ENCODE data around the gene EIF4E3. TPM values are rescaled to one million over a fixed set of nuclear protein-coding genes. Genes with fewer than 3 reads are reported as not detected.

Gene EIF4E3
- total RNA-seq, 1 experiment from 2014 or later = not detected

DNA sequence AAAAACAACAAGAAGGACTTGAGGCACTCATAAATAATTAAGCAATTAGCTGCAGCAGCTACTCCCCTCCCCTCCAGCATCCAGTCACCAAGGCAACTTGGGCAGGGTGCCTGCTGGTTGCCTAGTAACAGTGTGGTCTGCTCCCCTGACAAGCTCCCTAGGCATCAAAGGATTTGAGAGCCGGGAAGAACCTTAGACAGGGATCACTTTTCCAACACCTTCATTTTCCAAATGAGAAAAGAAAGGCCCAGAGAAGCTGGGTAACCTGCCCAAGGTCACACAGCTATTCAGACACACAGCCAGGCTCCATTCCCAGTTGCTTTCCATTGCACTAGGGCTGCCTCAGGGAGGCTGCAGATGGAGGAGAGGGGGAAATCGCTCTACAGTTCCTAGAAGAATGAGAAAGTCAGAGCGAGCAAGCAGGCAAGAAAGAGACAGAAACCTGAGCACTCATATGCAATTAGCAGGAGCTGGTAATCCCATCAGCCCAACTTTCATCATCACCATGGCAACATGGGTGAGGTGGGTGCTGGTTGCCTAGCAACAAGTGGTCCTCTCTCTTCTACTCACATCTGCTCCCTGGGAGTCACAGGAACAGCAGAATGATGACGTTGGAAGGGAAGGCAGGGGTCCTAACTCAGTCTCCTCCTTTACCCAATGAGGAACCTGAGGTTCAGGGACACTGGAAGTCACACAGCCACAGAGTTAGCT lies 3.6 kb upstream of the EIF4E3 start:
- H3K9me2 ChIP-seq (replicated peaks; ENCODE audit: insufficient read depth, low read length) = no peaks in the 10 kb centered on the region
- no peaks in the 10 kb centered on the region for H3K9me3 ChIP-seq (ENCODE audit: low read length)
- no peak overlapping the region for H3K27ac ChIP-seq (ENCODE audit: low read length)
- H3K27me3 ChIP-seq (ENCODE audit: low read length) = no peaks in the 10 kb centered on the region
- no peaks in the 10 kb centered on the region for H3K36me3 ChIP-seq (ENCODE audit: insufficient read depth, low read length)
- DNase-seq = peak; percentile 64
- no peak overlapping the region for H2AFZ ChIP-seq (ENCODE audit: low read length)
- no peak overlapping the region for H3K9ac ChIP-seq (ENCODE audit: low read length)
- H4K20me1 ChIP-seq (ENCODE audit: insufficient read depth, low read depth, low read length) = no peaks in the 10 kb centered on the region
- H3K4me1 ChIP-seq (ENCODE audit: low read length) = peaks cover 9% of the 10 kb centered on the region
- H3K79me2 ChIP-seq (ENCODE audit: low read length) = no peaks in the 10 kb centered on the region
- H3K4me2 ChIP-seq (ENCODE audit: low read depth, low read length, poor library complexity, severe bottlenecking) = no peak overlapping the region
- H3K4me3 ChIP-seq (ENCODE audit: low read length) = no peak overlapping the region

DNA sequence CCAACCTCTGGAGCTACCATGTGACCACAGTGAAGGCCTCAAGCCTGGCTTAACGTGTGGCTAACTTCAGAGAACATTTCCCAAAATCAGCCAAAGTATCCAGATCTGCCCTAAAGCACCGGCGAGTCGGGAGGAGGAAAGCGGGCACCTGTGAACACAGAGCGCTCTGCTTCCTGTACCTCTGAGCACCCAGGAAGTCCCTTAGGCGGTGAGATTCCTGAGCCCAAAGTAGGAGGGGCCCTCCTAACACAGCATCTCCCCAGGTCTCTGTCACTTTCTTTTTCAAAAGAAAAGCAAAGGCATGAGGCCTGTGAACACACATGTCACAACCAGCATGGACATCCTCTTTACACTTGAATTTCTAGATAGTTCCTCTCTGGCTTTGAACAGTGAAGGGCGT lies 944 bp upstream of the EIF4E3 start:
- Histone ChIP-seq H3K36me3 (ENCODE audit: insufficient read depth, low read length) (no peaks in the 10 kb centered on the region), H3K9me3 (ENCODE audit: low read length) (no peaks in the 10 kb centered on the region), H4K20me1 (ENCODE audit: insufficient read depth, low read depth, low read length) (no peaks in the 10 kb centered on the region), H2AFZ (ENCODE audit: low read length) (no peak overlapping the region), H3K4me1 (ENCODE audit: low read length) (peaks cover 9% of the 10 kb centered on the region), H3K9ac (ENCODE audit: low read length) (no peak overlapping the region), H3K27me3 (ENCODE audit: low read length) (no peaks in the 10 kb centered on the region), H3K9me2 (replicated peaks; ENCODE audit: insufficient read depth, low read length) (no peaks in the 10 kb centered on the region), H3K4me3 (ENCODE audit: low read length) (no peak overlapping the region), H3K27ac (ENCODE audit: low read length) (no peak overlapping the region), H3K79me2 (ENCODE audit: low read length) (no peaks in the 10 kb centered on the region), H3K4me2 (ENCODE audit: low read depth, low read length, poor library complexity, severe bottlenecking) (no peak overlapping the region)
- DNase-seq = no peak

DNA sequence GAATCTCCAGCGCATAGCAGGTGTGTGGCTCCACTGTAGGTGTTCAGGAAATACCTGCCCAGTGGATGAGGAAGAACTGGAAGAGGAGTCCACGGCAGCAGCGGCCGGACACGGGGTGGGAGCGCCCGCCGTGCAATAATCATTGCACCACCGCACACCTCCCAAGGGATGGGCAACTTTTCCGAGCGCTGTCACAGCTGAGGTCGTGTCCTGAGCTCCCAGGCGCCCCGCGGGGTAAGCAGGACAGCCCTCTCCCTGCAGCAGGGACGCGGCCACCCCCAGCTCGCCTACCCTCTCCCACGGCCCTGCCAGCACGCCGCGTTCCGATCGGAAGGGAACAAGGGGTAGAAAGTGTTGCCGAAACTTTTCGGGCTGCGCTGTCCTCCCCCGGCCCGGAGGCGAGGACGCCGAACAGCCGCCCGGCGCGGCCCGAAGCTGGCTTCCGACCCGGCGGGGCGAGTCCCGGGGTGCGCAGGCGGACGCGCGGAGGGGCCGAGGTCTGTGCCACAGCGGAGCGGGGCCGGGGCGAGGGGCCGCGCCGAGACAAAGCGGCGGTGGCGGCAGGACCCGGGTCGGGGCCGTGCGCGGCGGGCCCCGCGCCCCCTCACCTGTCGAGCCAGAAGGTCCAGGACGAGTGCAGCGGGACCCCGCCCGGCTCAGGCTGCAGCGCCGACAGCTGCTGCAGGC lies 475 bp downstream of the EIF4E3 start:
- peak overlapping the region; percentile 37 for H3K4me2 ChIP-seq (ENCODE audit: low read depth, low read length, poor library complexity, severe bottlenecking)
- no peaks in the 10 kb centered on the region for H4K20me1 ChIP-seq (ENCODE audit: insufficient read depth, low read depth, low read length)
- H3K27ac ChIP-seq (ENCODE audit: low read length) = no peak overlapping the region
- H2AFZ ChIP-seq (ENCODE audit: low read length) = no peak overlapping the region
- peak overlapping the region; percentile 29; the same call in 1 of the 2 replicates for H3K4me3 ChIP-seq (ENCODE audit: low read length)
- H3K79me2 ChIP-seq (ENCODE audit: low read length) = no peaks in the 10 kb centered on the region
- H3K36me3 ChIP-seq (ENCODE audit: insufficient read depth, low read length) = no peaks in the 10 kb centered on the region
- peaks cover 9% of the 10 kb centered on the region for H3K4me1 ChIP-seq (ENCODE audit: low read length)
- H3K9me3 ChIP-seq (ENCODE audit: low read length) = no peaks in the 10 kb centered on the region
- H3K27me3 ChIP-seq (ENCODE audit: low read length) = no peaks in the 10 kb centered on the region
- no peaks in the 10 kb centered on the region for H3K9me2 ChIP-seq (replicated peaks; ENCODE audit: insufficient read depth, low read length)
- H3K9ac ChIP-seq (ENCODE audit: low read length) = no peak overlapping the region
- DNase-seq = no peak

DNA sequence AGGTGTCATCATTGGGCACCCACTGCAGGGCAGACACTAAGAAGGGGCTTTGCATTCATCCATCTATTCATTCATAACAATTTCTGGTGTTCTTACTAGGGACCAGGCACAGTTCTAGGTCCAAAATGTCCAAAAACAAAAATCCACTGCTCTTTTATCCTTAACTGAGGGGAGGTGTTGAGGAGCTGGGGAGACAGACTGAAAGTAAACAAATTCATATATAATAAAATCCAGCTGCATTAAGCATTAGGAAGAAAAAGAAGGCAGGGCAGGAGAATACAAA lies 1.1 kb downstream of the EIF4E3 start:
- Histone ChIP-seq H3K4me2 (ENCODE audit: low read depth, low read length, poor library complexity, severe bottlenecking) (no peak overlapping the region), H3K27me3 (ENCODE audit: low read length) (no peaks in the 10 kb centered on the region), H4K20me1 (ENCODE audit: insufficient read depth, low read depth, low read length) (no peaks in the 10 kb centered on the region), H2AFZ (ENCODE audit: low read length) (no peak overlapping the region), H3K9me3 (ENCODE audit: low read length) (no peaks in the 10 kb centered on the region), H3K4me1 (ENCODE audit: low read length) (peaks cover 9% of the 10 kb centered on the region), H3K9ac (ENCODE audit: low read length) (no peak overlapping the region), H3K79me2 (ENCODE audit: low read length) (no peaks in the 10 kb centered on the region), H3K27ac (ENCODE audit: low read length) (no peak overlapping the region), H3K4me3 (ENCODE audit: low read length) (no peak overlapping the region), H3K9me2 (replicated peaks; ENCODE audit: insufficient read depth, low read length) (no peaks in the 10 kb centered on the region), H3K36me3 (ENCODE audit: insufficient read depth, low read length) (no peaks in the 10 kb centered on the region)
- DNase-seq = no peak

DNA sequence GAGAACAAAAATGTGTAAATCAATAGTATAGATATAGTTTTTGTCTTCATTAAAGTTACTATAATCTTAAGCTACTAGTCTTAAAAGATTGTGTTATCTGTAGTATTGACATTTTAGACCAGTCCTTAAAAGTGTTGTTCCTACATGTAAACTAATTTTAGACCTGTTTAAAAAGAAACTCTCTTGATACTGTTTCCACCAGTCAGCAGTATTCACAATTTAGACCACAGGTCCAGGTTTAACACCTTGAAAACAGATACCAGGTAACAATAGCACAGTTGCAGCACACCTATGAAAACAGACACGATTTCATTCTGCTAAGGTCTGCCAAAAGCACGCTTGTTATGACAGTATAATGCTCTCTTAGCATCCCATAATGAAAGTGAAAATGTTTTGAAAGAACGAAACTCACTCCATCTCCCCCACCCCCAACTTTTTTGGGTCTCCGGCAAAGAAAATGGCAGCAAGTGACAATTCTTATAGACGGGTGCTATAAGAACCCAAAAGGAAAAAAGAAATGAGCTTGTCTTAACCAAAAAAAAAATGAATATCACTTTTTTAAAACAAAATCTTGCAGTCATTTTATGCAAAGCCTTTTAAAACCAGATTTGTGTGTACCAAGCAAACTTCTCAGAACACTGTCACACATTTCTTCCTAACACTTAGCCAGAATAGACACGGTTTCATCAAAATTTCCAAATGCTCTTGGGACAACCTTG lies 1.6 kb downstream of the EIF4E3 start:
- Histone ChIP-seq H3K9ac (ENCODE audit: low read length) (no peak overlapping the region), H4K20me1 (ENCODE audit: insufficient read depth, low read depth, low read length) (no peaks in the 10 kb centered on the region), H3K36me3 (ENCODE audit: insufficient read depth, low read length) (no peaks in the 10 kb centered on the region), H3K9me2 (replicated peaks; ENCODE audit: insufficient read depth, low read length) (no peaks in the 10 kb centered on the region), H3K79me2 (ENCODE audit: low read length) (no peaks in the 10 kb centered on the region), H2AFZ (ENCODE audit: low read length) (no peak overlapping the region), H3K4me1 (ENCODE audit: low read length) (peaks cover 9% of the 10 kb centered on the region), H3K4me2 (ENCODE audit: low read depth, low read length, poor library complexity, severe bottlenecking) (no peak overlapping the region), H3K27ac (ENCODE audit: low read length) (no peak overlapping the region), H3K27me3 (ENCODE audit: low read length) (no peaks in the 10 kb centered on the region), H3K4me3 (ENCODE audit: low read length) (no peak overlapping the region), H3K9me3 (ENCODE audit: low read length) (no peaks in the 10 kb centered on the region)
- no peak for DNase-seq

DNA sequence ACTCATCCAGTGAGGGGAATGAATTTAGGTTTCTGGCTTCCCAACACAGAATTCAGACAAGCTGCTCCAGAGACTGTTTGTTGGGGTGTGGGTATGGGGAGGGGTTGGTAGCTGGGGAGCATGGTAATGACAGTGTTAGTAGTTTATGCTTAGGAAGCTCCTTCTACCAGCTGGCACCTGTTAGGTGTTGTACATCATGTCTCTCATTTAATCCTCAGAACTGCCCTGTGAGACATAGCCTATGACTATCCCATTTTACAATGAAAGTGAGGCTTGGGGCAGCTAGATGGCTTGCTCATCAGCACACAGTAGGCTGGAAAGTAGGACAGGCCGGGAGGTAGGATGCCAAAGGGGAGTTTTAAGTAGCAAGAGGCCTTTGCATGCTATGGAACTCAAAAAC lies 2.5 kb downstream of the EIF4E3 start:
- Histone ChIP-seq H3K4me2 (ENCODE audit: low read depth, low read length, poor library complexity, severe bottlenecking) (no peak overlapping the region), H3K4me3 (ENCODE audit: low read length) (no peak overlapping the region), H3K9me3 (ENCODE audit: low read length) (no peaks in the 10 kb centered on the region), H3K79me2 (ENCODE audit: low read length) (no peaks in the 10 kb centered on the region), H3K27me3 (ENCODE audit: low read length) (no peaks in the 10 kb centered on the region), H3K9ac (ENCODE audit: low read length) (no peak overlapping the region), H4K20me1 (ENCODE audit: insufficient read depth, low read depth, low read length) (no peaks in the 10 kb centered on the region), H2AFZ (ENCODE audit: low read length) (no peak overlapping the region), H3K4me1 (ENCODE audit: low read length) (peaks cover 9% of the 10 kb centered on the region), H3K9me2 (replicated peaks; ENCODE audit: insufficient read depth, low read length) (no peaks in the 10 kb centered on the region), H3K36me3 (ENCODE audit: insufficient read depth, low read length) (no peaks in the 10 kb centered on the region), H3K27ac (ENCODE audit: low read length) (no peak overlapping the region)
- DNase-seq = no peak

DNA sequence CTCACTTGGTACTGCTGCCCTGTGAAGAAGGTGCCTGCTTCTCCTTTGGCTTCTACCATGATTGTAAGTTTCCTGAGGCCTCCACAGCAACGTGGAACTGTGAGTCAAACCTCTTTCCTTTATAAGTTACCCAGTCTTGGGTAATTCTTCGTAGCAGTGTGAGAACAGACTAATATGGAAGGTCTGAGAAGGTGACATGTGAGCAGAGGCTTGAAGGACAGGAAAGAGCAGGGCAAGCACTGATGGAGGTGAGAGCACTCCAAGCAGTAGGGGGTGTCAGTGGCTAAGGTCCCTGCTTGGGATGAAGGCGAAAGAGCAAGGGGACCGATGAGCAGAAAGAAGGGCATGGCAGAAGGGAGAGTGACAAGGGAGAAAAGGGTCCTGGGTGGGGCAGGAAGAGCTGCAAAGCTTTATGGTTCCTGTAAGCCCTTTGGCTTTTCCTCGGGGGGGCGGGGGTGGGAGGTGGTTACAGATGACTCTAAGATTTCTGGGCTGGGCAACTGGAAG lies 3.5 kb downstream of the EIF4E3 start:
- DNase-seq = no peak
- Histone ChIP-seq H3K9me2 (replicated peaks; ENCODE audit: insufficient read depth, low read length) (no peaks in the 10 kb centered on the region), H3K4me3 (ENCODE audit: low read length) (no peak overlapping the region), H4K20me1 (ENCODE audit: insufficient read depth, low read depth, low read length) (no peaks in the 10 kb centered on the region), H3K9ac (ENCODE audit: low read length) (no peak overlapping the region), H3K9me3 (ENCODE audit: low read length) (no peaks in the 10 kb centered on the region), H2AFZ (ENCODE audit: low read length) (no peak overlapping the region), H3K27me3 (ENCODE audit: low read length) (no peaks in the 10 kb centered on the region), H3K27ac (ENCODE audit: low read length) (no peak overlapping the region), H3K4me1 (ENCODE audit: low read length) (peaks cover 9% of the 10 kb centered on the region), H3K36me3 (ENCODE audit: insufficient read depth, low read length) (no peaks in the 10 kb centered on the region), H3K4me2 (ENCODE audit: low read depth, low read length, poor library complexity, severe bottlenecking) (no peak overlapping the region), H3K79me2 (ENCODE audit: low read length) (no peaks in the 10 kb centered on the region)

DNA sequence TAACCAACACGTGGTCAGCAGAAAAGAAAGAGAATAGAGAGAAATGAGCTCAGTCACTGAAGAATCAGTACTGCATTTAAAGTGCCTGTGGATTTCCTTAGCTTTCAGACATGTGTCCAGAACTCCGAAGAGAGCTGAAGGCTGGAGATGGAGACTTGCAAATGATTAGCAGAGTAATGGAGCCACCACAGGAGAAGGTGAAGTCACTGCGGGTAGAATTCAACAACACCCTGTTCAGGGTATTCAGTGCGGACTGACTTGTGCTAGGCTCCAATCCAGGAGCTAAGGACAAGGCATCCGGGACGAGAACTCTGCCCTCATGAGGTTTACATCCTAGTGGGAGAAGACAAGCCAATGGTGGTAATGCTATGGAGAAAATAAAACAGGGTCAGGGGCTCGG lies 4.2 kb downstream of the EIF4E3 start:
- Histone ChIP-seq H3K9me3 (ENCODE audit: low read length) (no peaks in the 10 kb centered on the region), H3K36me3 (ENCODE audit: insufficient read depth, low read length) (no peaks in the 10 kb centered on the region), H3K27ac (ENCODE audit: low read length) (no peak overlapping the region), H3K4me1 (ENCODE audit: low read length) (peaks cover 9% of the 10 kb centered on the region), H3K79me2 (ENCODE audit: low read length) (no peaks in the 10 kb centered on the region), H3K9me2 (replicated peaks; ENCODE audit: insufficient read depth, low read length) (no peaks in the 10 kb centered on the region), H3K9ac (ENCODE audit: low read length) (no peak overlapping the region), H3K4me3 (ENCODE audit: low read length) (no peak overlapping the region), H3K27me3 (ENCODE audit: low read length) (no peaks in the 10 kb centered on the region), H4K20me1 (ENCODE audit: insufficient read depth, low read depth, low read length) (no peaks in the 10 kb centered on the region), H2AFZ (ENCODE audit: low read length) (no peak overlapping the region), H3K4me2 (ENCODE audit: low read depth, low read length, poor library complexity, severe bottlenecking) (no peak overlapping the region)
- no peak for DNase-seq
